ENCODE data around the gene CC2D1B. TPM values are rescaled to one million over a fixed set of nuclear protein-coding genes. Genes with fewer than 3 reads are reported as not detected.

CC2D1B gene
- polyA plus RNA-seq, 1 donor from 2014 or later, result 8.8 TPM

DNA sequence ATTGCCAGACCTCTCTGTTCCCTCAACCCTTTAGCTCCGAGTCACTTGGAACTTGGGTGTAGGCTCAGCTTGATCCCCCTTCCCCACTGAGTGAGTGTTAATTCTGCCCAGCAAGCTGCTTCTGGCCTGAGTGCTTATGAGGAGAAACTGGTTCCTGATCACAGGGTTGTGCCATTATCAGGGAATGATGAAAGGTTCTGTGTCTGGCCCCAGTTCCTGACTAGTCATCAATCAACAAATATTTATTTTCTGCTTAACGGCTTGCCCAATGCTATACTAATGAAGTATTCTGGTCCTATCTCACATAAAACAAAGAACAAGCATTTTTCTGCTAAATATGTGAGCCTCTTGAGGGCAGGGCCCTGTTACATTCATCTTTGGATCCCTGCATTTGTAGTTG, 20.8 kb downstream of the CC2D1B start:
- Mint-ChIP-seq H3K27ac (no peak overlapping the region), H3K27me3 (no peaks in the 10 kb centered on the region), H3K9me3 (no peaks in the 10 kb centered on the region), H3K36me3 (no peaks in the 10 kb centered on the region), H3K4me1 (peaks cover 0 to 2% (median 0%) of the 10 kb centered on the region in 3 donors), H3K4me3 (no peak overlapping the region)

DNA sequence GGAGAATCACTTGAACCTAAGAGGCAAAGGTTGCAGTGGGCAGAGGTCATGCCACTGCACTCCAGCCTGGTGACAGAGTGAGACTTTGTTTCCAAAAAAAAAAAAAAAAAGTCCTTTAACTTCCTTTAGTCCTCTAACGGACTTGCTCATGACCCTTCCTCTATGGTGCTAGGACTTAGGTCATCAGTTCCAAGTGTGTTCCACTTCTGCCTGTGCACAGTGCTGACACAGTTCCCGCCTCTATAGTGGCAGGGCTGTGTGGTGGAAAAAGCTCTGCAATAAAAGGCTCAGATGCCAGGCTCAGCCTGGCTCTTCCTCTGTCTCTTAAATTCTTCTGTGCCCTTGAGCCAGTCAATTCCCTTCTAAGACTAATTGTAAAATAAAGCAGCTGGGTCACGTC, 22.0 kb downstream of the CC2D1B start:
- no peak overlapping the region for H3K27ac Mint-ChIP-seq
- H3K36me3 Mint-ChIP-seq, result no peaks in the 10 kb centered on the region
- H3K27me3 Mint-ChIP-seq, result no peaks in the 10 kb centered on the region

DNA sequence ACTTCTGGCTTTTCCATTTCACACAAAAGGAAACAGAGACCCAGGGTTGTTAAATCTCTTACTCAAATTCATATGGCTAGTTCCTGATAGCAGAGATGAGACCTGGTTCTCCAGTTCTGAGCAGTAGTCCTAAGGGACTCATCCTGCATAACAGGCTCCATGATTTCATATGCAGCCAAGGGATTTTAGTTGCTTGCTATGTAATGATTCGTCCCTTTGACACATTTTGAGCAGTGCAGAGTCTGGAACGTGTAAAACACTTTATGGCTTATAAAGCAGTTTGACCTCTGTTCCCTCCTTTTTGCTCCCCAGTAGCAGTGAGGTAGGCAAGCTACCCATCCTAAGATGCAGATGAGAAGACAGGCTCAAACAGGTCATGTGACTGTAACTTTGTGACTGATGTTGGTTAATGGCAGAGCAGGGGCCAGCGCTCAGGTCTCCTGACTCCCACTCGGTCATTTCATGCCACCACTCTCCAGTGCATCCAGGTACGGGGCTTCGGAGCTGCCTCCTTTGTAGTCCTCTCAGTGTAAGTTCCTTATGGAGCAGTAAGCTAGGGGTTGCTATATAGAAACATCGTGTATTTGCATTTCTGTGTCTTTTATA, 24.2 kb downstream of the CC2D1B start:
- Mint-ChIP-seq H3K4me1 (no peaks in the 10 kb centered on the region), H3K27me3 (no peaks in the 10 kb centered on the region), H3K4me3 (no peak overlapping the region), H3K27ac (no peak overlapping the region), H3K36me3 (peaks cover 2% of the 10 kb centered on the region), H3K9me3 (no peaks in the 10 kb centered on the region)

More for the DNA sequence above, 22.0 kb downstream of the CC2D1B start:
- Mint-ChIP-seq H3K4me1 (peaks cover 0 to 2% (median 0%) of the 10 kb centered on the region in 3 donors), H3K4me3 (no peak overlapping the region), H3K9me3 (no peaks in the 10 kb centered on the region)

DNA sequence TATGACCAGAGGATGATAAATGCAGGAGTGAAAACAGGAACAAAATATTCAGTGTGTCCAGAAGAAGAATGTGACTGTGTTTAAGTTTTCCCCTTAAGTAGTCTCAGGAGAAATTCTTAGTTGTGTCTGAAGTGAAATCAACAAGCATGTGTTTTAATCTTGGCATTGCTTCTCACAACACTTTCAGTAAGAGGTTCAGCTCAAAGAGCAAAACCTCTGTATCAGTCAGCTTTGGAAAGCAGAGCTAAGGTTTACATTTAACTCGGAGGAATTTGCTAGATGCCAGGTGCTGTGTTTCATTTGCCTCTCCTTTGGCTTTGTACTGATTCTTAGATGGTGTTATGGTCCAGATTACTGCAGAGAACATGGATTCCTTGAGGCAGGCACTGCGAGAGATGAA, 28.6 kb downstream of the CC2D1B start:
- Mint-ChIP-seq H3K27ac (no peak overlapping the region), H3K36me3 (peaks cover 2% of the 10 kb centered on the region), H3K27me3 (no peaks in the 10 kb centered on the region), H3K9me3 (no peaks in the 10 kb centered on the region), H3K4me3 (no peak overlapping the region), H3K4me1 (peaks cover 0 to 1% (median 0%) of the 10 kb centered on the region in 3 donors)

DNA sequence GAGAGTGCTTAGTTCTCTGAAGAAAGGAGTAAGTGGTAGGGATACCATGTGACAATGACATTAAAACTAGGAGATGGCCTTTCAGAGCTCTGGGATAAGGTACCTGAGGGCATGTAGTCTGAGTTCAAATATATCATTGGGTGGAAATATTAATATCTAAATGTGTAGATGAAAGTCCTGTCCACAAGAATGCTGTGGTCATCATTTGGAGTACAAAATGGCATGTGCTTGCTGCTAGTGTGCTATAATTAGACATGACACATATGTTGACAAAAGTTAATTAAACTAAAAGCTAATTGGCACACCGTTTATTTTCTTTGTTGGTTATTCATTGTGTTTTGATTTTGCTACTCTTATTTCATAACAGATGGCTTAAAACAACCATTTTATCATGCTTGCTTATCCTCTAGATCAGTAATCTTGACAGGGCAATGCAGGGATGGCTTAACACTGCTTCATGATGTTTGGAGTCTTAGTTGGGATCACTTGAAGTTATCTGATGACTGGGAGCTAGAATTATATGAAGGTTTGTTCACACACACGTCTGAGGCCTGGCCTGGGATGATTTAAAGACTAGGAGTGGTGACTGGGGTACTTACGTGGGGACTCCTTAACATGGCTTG, 31.0 kb downstream of the CC2D1B start:
- H3K4me1 Mint-ChIP-seq, result peaks cover 0 to 1% (median 0%) of the 10 kb centered on the region in 3 donors
- no peaks in the 10 kb centered on the region for H3K27me3 Mint-ChIP-seq
- H3K9me3 Mint-ChIP-seq, result no peaks in the 10 kb centered on the region
- H3K27ac Mint-ChIP-seq, result no peak overlapping the region
- peaks cover 2% of the 10 kb centered on the region for H3K36me3 Mint-ChIP-seq
- no peak overlapping the region for H3K4me3 Mint-ChIP-seq

DNA sequence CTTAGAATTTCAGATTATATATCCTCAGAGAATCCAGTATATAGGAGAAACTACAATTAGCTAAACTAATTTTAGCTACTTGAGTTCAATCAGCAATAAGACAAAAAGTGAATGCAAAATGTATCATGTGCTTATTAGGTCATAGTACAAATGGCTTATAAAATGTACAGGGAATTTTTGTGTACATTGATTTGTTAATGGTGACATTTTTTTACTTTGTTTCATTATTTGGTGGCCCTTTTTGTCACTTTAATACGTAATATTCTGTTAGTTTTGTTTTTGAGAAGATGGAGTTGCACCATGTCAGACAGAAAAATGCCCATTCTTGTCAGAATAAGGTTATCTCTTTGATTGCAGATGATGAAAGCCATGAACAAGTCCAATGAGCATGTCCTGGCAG, 33.6 kb downstream of the CC2D1B start:
- Mint-ChIP-seq H3K4me3 (no peak overlapping the region), H3K27ac (no peak overlapping the region), H3K4me1 (peaks cover 0 to 1% (median 0%) of the 10 kb centered on the region in 3 donors), H3K36me3 (no peaks in the 10 kb centered on the region), H3K27me3 (no peaks in the 10 kb centered on the region), H3K9me3 (no peaks in the 10 kb centered on the region)

DNA sequence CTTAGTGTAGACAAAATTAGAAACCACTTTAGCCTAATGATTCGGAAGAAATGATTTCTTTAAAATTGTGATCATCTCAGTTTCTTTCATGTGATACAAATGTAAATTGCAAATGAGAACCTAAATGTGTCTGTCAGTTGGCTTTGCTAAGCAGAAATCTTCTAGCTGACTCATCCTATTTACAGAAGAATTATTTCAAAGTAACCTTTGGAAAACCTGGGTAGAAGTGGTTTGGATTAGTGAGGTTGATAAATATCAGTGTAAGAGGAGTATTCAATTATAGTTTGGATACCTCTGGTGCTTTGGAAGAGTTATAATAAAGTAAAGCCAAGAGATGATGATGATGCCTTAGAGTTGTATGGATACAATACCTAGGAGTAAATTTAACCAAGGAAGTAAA, 37.4 kb downstream of the CC2D1B start:
- Mint-ChIP-seq H3K27me3 (no peaks in the 10 kb centered on the region), H3K4me1 (no peaks in the 10 kb centered on the region), H3K36me3 (no peaks in the 10 kb centered on the region), H3K4me3 (no peak overlapping the region), H3K27ac (no peak overlapping the region), H3K9me3 (no peaks in the 10 kb centered on the region)

DNA sequence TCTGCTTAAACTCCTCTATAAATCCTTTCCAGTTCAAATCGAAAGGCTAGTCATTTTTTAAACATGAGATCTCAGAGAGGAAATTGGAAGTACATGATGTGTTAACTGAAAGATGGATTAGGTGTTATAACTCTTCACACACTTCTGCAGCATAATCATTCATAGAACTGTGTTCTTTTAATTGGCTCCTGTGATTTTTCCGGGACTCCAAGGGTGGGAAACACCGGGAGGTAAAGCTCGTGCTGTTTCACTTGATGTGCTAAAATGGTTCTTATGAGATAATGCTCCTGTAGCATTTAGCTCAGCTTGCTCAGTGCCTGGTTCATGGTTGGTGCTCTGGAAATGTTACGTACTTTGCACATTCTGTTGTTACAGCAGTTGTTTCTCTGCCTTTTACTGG, 40.2 kb downstream of the CC2D1B start:
- Mint-ChIP-seq H3K27me3 (peaks cover 2% of the 10 kb centered on the region), H3K36me3 (peaks cover 2% of the 10 kb centered on the region), H3K4me1 (no peaks in the 10 kb centered on the region), H3K27ac (no peak overlapping the region), H3K4me3 (no peak overlapping the region), H3K9me3 (no peaks in the 10 kb centered on the region)

DNA sequence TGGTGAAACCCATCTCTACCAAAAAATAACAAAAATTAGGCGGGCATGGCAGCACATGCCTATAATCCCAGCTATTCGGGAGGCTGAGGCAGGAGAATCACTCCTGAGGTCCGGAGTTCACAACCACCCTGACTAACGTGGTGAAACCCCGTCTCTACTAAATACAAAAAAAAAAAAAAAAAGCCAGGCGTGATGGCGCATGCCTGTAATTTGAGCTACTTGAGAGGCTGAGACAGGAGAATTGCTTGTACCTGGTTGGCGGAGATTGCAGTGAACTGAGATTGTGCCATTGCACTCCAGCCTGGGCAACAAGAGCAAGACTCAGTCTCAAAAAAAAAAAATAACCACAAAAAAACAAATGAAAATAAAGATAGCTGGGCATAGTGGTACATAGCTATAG, 42.3 kb downstream of the CC2D1B start:
- Mint-ChIP-seq H3K27me3 (peaks cover 2% of the 10 kb centered on the region), H3K36me3 (peaks cover 2% of the 10 kb centered on the region), H3K4me3 (no peak overlapping the region), H3K4me1 (no peaks in the 10 kb centered on the region), H3K27ac (no peak overlapping the region), H3K9me3 (no peaks in the 10 kb centered on the region)

DNA sequence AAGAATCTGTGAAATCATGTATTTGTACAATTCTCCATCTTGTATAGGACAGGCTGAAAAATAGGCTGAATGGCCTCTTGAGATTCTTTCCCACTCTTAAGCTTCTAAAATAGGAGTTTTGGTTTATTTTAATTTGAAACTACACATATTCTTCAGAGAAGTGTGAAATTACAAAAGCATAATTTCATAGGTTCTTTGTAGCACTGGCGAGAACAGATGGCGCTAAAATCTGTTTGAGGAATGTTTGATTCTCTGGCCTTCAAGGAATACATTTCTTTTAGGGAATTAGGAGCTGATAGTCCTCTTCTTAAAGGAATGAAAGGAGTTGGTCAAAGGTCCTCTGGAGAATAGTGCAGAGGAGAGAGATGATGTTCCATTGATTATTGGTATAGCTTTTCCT, 44.9 kb downstream of the CC2D1B start:
- Mint-ChIP-seq H3K27me3 (peaks cover 2% of the 10 kb centered on the region), H3K4me1 (no peaks in the 10 kb centered on the region), H3K9me3 (no peaks in the 10 kb centered on the region), H3K4me3 (no peak overlapping the region), H3K36me3 (peaks cover 2% of the 10 kb centered on the region), H3K27ac (no peak overlapping the region)

DNA sequence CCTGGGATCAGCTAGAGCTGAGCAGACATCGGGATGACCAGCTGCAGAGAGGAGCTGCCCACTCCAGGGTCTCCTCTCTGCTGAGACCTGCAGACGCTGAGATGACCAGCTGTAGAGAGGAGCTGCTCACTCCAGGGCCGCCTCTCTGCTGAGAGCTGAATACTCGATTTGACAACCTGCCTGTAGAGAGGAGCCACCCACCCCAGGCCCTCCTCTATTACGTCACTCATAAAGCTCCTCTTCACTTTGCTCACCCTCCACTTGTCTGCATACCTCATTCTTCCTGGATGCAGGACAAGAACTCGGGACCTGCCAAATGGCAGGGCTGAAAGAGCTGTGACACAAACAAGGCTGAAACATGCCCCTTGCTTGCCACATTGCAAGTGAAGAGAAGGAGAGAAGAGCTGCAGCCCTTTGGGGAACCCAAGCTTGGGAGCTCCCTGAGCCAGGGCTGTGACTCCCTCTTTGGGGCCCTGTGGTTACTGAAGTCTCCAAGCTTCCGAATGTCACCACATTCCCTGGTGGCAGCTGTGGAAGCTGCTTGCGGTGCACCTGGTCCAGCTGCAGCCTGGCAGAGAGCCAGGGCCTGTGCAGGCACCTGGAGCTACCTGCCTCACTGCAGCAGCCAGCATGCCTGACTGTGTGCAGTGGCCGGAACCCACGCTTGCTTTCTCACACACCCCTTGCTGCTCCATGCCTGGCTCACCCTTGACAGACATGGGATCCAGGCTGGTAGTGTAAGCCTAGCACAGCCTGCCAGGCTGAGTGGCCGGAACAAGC, 59.6 kb downstream of the CC2D1B start:
- Mint-ChIP-seq H3K27me3 (peaks cover 6% of the 10 kb centered on the region), H3K9me3 (no peaks in the 10 kb centered on the region), H3K4me1 (no peaks in the 10 kb centered on the region), H3K27ac (no peak overlapping the region), H3K4me3 (no peak overlapping the region), H3K36me3 (peaks cover 1% of the 10 kb centered on the region)

DNA sequence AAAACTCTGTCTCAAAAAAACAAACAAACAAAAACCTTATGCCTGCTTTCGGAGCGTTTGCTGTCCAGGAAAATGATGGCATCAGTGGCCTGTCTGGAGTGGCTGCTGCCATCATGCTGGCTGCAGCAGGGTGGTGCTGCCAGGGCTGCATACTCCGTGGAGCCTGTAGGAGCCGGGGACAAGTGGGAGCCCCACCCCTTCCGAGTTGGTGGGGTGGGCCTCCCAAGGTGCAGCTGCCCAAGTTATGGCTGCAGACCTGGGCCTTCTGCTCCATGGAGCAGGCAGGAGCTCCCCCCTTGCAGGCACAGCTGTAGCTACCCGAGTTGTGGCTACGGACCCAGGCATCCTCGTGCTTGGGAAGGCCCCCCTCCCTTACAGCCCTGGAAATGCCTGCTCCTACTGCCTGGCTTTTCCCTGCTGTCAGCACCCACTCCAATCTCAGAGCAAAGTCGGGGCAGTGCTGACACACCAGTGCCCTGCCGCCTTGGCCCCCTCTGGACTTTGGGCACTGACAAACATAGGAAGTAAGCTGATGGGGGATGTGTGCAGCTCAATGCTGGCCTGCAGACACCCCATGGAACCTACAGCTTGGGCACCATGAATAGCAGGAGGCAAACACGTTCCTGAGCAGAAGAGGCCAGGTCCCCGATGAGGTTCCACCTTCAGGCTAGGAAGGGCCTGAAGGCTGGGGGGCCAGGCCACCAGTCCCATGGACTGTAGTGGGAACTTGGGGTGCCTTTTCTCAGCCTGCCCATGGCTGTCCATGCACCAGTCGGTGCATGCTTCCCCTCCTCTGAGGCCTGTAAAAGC, 60.4 kb downstream of the CC2D1B start:
- Mint-ChIP-seq H3K9me3 (no peaks in the 10 kb centered on the region), H3K4me1 (no peaks in the 10 kb centered on the region), H3K36me3 (peaks cover 2% of the 10 kb centered on the region), H3K4me3 (no peak overlapping the region), H3K27ac (no peak overlapping the region), H3K27me3 (peaks cover 6% of the 10 kb centered on the region)

Measured in IgD-negative memory B cell (primary cell).